Left ventricle myocardium superior (tissue), 1 donor: ENCODE data around the gene C3orf62. TPM values are rescaled to one million over a fixed set of nuclear protein-coding genes. Genes with fewer than 3 reads are reported as not detected.

Source experiments
- ATAC-seq: fragments of 200-7000 bp; cut with Tn5 transposase; one replicate; pipeline ENCODE4 v1.9.1; 2020; ENCODE audit warnings: mild to moderate bottlenecking, moderate library complexity
- DNase-seq: peaks from one replicate; pipeline ENCODE4 v3.0.0-alpha.2; 2020
- intact Hi-C: fragments of 100-400 bp; cut with micrococcal nuclease; formaldehyde crosslinking; loops from one replicate; pipeline ENCODE4 v1.11.0; 2022
- long read RNA-seq: library from polyadenylated mRNA; unstranded; transcript quantifications from one replicate; pipeline ENCODE4 v2.0.0, GENCODE V29; 2021
- total RNA-seq: library from RNA; stranded (reverse); fragmentation: NEBNext Ultra II Directional; extraction: Animal tissue kit (Norgen Biotek cat#: 25700); gene quantifications from one replicate; pipeline ENCODE4 v1.2.1, GENCODE V29; 2021
- donor health status: DM: no; HTN: yes; CAD: no; lungs with severe emphysema.

Gene C3orf62
- total RNA-seq = 3.0 TPM
- long read RNA-seq, partial matches to known transcripts = 0 of 2 reads
- long read RNA-seq, other reads (novel, unspliced or antisense) = 2 of 2 reads

- peak; percentile 96 for ATAC-seq
- intact Hi-C loops = loop anchor here (10.0 kb wide), 1 partner anchor 102 kb away; the partner anchor contains the start of gene KLHDC8B
- DNase-seq = peak; percentile 96
Observed at GRCh38 chr3:49276475-49277382, at the start of gene C3orf62. TSS of gene C3orf62 (minus strand) at chr3:49277232. CDS start at chr3:49276872, 360 bp downstream.

- DNase-seq (no peak), ATAC-seq (no peak)
- intact Hi-C loops = no loop called here
Observed at GRCh38 chr3:49324768-49325167, 47.7 kb upstream of the C3orf62 start.

GRCh38 chr3:49316696-49317457 is 39.8 kb upstream of the C3orf62 start:
- DNase-seq (no peak), ATAC-seq (no peak)
- intact Hi-C loops = no loop called here

GRCh38 chr3:49313896-49314688 is 37.1 kb upstream of the C3orf62 start:
- no peak for DNase-seq
- intact Hi-C loops = no loop called here
- no peak for ATAC-seq

GRCh38 chr3:49311283-49311682 is 34.3 kb upstream of the C3orf62 start:
- intact Hi-C loops = no loop called here

GRCh38 chr3:49310677-49311076 is 33.6 kb upstream of the C3orf62 start:
- intact Hi-C loops = no loop called here
- DNase-seq (no peak), ATAC-seq (no peak)

More at GRCh38 chr3:49311283-49311682, 34.3 kb upstream of the C3orf62 start:
- no peak for ATAC-seq
- no peak for DNase-seq

- DNase-seq = no peak
- intact Hi-C loops = no loop called here
- no peak for ATAC-seq
Observed at GRCh38 chr3:49305608-49306007, 28.6 kb upstream of the C3orf62 start.

GRCh38 chr3:49302613-49303012 is 25.6 kb upstream of the C3orf62 start:
- ATAC-seq = no peak

GRCh38 chr3:49300595-49300994 is 23.6 kb upstream of the C3orf62 start:
- ATAC-seq (no peak), DNase-seq (no peak)
- intact Hi-C loops = no loop called here

More at GRCh38 chr3:49302613-49303012, 25.6 kb upstream of the C3orf62 start:
- intact Hi-C loops = no loop called here
- no peak for DNase-seq

- ATAC-seq (no peak), DNase-seq (no peak)
- intact Hi-C loops = no loop called here
Observed at GRCh38 chr3:49298511-49298910, 21.5 kb upstream of the C3orf62 start.

- DNase-seq (peak; percentile 64), ATAC-seq (peak; percentile 88)
- intact Hi-C loops = no loop called here
Observed at GRCh38 chr3:49296781-49297411, 19.9 kb upstream of the C3orf62 start.

- intact Hi-C loops = no loop called here
- ATAC-seq (no peak), DNase-seq (peak; percentile 38)
Observed at GRCh38 chr3:49295489-49296058, 18.5 kb upstream of the C3orf62 start.

- intact Hi-C loops = no loop called here
- ATAC-seq (peak; percentile 11), DNase-seq (no peak)
Observed at GRCh38 chr3:49294343-49294742, 17.3 kb upstream of the C3orf62 start.

GRCh38 chr3:49283997-49284396 is 7.0 kb upstream of the C3orf62 start:
- DNase-seq (no peak), ATAC-seq (no peak)
- intact Hi-C loops = no loop called here

- intact Hi-C loops = loop anchor here (10.0 kb wide), 1 partner anchor 105 kb away; the partner anchor contains the start of gene KLHDC8B
- DNase-seq (no peak), ATAC-seq (no peak)
Observed at GRCh38 chr3:49279376-49279775, 2.3 kb upstream of the C3orf62 start.

- no peak for ATAC-seq
- intact Hi-C loops = loop anchor here (10.0 kb wide), 1 partner anchor 104 kb away; the partner anchor contains the start of gene KLHDC8B
- DNase-seq = no peak
Observed at GRCh38 chr3:49278548-49278947, 1.5 kb upstream of the C3orf62 start.

- intact Hi-C loops = loop anchor here (10.0 kb wide), 1 partner anchor 103 kb away; the partner anchor contains the start of gene KLHDC8B
- no peak for DNase-seq
- peak; percentile 29 for ATAC-seq
Observed at GRCh38 chr3:49277383-49277775, 347 bp upstream of the C3orf62 start.
